ENCODE results near the gene KIAA1217.

The KIAA1217 gene

GRCh38 chr10:24374134-24374915, 165.4 kb downstream of the KIAA1217 start:
- no peak overlapping the region for H3K4me3 ChIP-seq (ENCODE audit: control insufficient read depth, low read depth, low read length)
- TF ChIP-seq CTCF (IDR thresholded peaks at IDR 0.05; ENCODE audit: control insufficient read depth, insufficient read depth, low read depth, low read length, missing control alignments), result no peak
- DNase-seq (ENCODE audit: low read depth), result no peak

DNA sequence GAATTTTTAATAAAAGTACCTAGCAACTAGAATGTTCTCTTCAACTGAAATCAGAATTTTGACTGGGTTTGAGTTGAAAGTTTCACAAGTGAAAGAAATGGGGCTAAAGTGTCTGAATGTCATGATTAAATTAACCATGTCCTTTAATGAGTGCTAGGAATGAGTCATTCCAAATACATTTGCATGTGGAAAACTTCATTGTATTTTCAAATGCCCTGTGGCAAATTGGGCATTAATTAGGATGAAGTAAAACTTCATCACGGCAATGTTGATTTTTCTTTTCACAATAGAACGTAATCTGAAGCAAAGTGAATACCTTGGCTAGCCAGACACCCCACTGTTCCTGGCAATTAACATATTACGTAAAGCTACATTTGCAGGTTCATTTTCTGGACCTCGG, 166.6 kb downstream of the KIAA1217 start:
- DNase-seq (ENCODE audit: low read depth), result no peak
- no peak overlapping the region for H3K4me3 ChIP-seq (ENCODE audit: control insufficient read depth, low read depth, low read length)
- no peak for TF ChIP-seq CTCF (IDR thresholded peaks at IDR 0.05; ENCODE audit: control insufficient read depth, insufficient read depth, low read depth, low read length, missing control alignments)

DNA sequence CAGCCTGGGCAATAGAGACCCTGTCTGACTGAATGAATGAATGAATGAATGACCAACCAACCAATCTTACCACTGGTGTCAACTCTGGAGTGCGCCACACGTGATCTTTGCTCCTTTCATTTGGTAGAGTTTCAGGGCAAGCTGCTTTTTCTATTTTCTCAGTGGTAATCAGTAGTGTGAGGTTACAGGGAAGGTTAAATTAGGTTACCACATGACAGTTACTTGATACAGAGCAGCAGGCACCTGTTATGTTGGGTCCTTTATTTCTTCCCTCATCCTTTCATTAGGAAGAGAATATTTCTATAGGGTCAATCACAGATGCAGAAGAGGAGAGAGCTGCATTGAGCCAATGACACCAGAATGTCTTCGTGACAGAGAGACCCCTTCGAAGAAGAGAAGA, 167.8 kb downstream of the KIAA1217 start:
- no peak for DNase-seq (ENCODE audit: low read depth)
- no peak for TF ChIP-seq CTCF (IDR thresholded peaks at IDR 0.05; ENCODE audit: control insufficient read depth, insufficient read depth, low read depth, low read length, missing control alignments)

DNA sequence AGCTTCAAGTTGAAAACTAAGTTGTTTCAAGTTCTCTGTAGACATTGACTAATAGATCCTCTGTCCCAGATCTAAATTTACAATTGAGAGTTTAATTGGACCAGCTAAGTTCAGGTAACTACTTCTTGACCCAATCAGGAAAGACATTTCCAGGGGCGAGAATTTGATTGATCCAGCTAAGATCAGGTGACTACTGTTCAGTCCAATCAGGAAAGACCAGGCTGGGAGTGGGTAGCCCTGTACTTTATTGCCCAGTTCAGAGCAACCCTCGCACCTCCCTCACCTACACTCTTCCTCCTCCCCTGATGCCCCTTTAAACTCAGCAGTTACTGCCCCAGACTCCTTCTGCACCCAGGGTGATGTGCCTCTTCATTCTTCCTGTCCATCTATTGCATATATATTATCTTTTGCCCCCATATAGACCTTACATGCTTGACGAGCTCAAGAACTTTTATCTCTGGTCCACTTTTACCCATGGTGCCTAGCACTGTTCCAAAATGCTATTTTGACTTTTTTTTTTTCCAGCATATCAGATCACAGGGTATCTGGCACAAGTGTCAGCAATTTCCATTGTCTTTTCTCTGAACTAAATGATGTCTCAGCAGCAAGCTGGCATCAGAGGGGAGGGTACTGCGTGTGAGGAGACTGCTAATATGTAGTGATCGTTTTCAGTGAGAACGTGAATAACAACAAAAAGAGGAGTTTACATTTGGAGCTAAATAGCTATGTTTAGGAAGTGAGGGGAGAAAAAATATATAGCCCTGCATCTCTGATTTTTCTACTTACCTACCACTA, 169.4 kb downstream of the KIAA1217 start:
- no peak for DNase-seq (ENCODE audit: low read depth)

More for the DNA sequence above, 167.8 kb downstream of the KIAA1217 start:
- no peak overlapping the region for H3K4me3 ChIP-seq (ENCODE audit: control insufficient read depth, low read depth, low read length)

GRCh38 chr10:24381235-24382010, 172.5 kb downstream of the KIAA1217 start:
- DNase-seq (ENCODE audit: low read depth), result no peak
- TF ChIP-seq CTCF (IDR thresholded peaks at IDR 0.05; ENCODE audit: control insufficient read depth, insufficient read depth, low read depth, low read length, missing control alignments), result no peak
- H3K4me3 ChIP-seq (ENCODE audit: control insufficient read depth, low read depth, low read length), result no peak overlapping the region

More for the DNA sequence above, 169.4 kb downstream of the KIAA1217 start:
- no peak overlapping the region for H3K4me3 ChIP-seq (ENCODE audit: control insufficient read depth, low read depth, low read length)
- TF ChIP-seq CTCF (IDR thresholded peaks at IDR 0.05; ENCODE audit: control insufficient read depth, insufficient read depth, low read depth, low read length, missing control alignments), result no peak

DNA sequence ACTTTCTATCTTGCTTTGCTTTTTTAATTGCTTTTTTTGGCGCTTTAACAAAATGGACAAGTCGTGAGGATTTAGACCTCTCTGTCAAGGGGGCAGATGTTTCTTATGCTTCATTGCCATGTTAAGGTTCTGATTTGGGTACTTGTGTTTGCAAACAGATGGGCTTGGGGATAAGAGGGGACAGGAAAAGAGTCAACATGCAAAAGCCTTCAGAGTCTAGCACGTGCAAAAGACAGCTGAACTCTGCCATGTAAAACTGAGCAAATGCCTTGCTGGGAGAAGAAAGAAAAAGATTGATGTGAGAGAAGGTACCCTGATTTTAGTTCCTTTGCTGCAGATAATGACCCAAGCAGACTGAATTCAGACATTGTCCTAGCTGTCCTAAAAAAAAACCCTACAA, 173.1 kb downstream of the KIAA1217 start:
- DNase-seq (ENCODE audit: low read depth), result no peak
- no peak for TF ChIP-seq CTCF (IDR thresholded peaks at IDR 0.05; ENCODE audit: control insufficient read depth, insufficient read depth, low read depth, low read length, missing control alignments)
- no peak overlapping the region for H3K4me3 ChIP-seq (ENCODE audit: control insufficient read depth, low read depth, low read length)
